Measurements from ENCODE around the gene PDHA1. TPM values are rescaled to one million over a fixed set of nuclear protein-coding genes. Genes with fewer than 3 reads are reported as not detected.
A peak's percentile ranks its signal among the peaks of the same experiment; 100 is the strongest.

The PDHA1 gene
- total RNA-seq: 77.6 and 147 TPM in 2 replicates

DNA sequence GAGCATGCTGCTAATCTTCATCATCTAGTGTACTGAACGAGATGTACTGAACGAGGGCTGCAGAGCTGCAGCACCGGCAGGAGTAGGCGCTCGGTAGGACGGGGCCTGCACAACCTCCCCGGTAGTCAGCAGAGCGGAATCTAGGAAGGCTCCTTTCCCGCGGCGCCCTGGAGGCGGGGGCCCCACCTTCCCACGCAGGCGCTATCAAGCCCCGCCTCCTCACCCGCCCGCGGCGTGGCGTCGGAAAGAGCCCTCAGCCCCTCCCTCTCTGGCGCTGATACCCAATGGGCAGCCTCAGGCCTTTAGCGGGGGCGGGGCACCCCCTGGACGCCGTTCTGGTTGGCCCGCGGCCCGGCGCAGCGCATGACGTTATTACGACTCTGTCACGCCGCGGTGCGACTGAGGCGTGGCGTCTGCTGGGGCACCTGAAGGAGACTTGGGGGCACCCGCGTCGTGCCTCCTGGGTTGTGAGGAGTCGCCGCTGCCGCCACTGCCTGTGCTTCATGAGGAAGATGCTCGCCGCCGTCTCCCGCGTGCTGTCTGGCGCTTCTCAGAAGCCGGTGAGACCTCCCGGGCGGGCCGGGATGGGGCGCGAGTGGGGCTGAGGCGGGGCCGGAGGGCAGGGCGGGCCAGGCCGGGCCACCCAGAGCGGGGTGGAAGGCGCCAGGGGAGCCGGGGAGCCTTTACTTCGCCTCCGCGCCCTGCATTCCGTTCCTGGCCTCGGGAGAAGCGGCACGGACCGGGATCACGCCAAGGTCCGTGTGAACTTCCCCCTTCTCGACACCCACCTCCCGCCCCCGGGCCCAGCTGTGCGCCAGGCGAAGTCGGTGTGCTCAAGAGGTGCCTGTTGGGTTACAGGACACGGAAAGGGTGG, at the start of gene PDHA1:
PDHA1 (plus strand) TSS at position 393 of the 874 bp plus-strand sequence; CDS start at position 504, 111 bp downstream.
- H3K4me3 ChIP-seq (ENCODE audit: low read depth, low read length): peak within 1 kb of the TSS; percentile 77
- DNase-seq (ENCODE audit: low read depth): no peak
- TF ChIP-seq, protein P1, sequence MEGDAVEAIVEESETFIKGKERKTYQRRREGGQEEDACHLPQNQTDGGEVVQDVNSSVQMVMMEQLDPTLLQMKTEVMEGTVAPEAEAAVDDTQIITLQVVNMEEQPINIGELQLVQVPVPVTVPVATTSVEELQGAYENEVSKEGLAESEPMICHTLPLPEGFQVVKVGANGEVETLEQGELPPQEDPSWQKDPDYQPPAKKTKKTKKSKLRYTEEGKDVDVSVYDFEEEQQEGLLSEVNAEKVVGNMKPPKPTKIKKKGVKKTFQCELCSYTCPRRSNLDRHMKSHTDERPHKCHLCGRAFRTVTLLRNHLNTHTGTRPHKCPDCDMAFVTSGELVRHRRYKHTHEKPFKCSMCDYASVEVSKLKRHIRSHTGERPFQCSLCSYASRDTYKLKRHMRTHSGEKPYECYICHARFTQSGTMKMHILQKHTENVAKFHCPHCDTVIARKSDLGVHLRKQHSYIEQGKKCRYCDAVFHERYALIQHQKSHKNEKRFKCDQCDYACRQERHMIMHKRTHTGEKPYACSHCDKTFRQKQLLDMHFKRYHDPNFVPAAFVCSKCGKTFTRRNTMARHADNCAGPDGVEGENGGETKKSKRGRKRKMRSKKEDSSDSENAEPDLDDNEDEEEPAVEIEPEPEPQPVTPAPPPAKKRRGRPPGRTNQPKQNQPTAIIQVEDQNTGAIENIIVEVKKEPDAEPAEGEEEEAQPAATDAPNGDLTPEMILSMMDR (conservative IDR thresholded peaks at IDR 0.05; ENCODE audit: low read depth, low read length): no peak

DNA sequence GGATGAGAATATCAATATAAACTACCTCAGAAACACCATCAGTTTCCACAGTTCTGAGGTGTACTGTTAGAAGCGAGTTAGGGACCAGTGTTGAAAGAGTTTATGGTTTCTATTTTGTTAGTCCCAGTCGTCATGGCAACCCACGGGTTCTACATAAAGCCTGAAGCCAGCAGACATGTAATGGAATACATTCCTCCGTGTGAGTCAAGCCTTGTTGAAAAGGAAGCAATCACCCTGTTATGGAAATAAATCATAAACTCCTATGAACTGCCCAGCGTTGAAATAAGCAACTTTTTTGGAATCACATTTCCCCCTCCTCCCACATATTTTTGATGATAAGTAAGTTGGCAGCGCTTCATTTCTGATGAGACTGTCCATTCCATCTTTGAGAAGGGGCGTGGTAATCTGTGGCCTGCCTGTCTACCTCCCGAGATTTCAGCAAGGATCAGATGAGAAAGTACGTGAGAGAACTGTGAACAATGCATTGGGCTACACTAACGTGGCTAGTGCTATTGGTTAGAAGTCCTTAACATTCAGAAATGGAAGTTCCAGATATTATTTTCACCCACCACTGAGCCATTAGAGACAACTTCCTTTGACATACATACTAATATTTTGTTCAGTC, 40.4 kb upstream of the PDHA1 start:
- TF ChIP-seq, protein P1 (conservative IDR thresholded peaks at IDR 0.05; ENCODE audit: low read depth, low read length): no peak
- DNase-seq (ENCODE audit: low read depth): no peak
- H3K4me3 ChIP-seq (ENCODE audit: low read depth, low read length): no peak overlapping the region

DNA sequence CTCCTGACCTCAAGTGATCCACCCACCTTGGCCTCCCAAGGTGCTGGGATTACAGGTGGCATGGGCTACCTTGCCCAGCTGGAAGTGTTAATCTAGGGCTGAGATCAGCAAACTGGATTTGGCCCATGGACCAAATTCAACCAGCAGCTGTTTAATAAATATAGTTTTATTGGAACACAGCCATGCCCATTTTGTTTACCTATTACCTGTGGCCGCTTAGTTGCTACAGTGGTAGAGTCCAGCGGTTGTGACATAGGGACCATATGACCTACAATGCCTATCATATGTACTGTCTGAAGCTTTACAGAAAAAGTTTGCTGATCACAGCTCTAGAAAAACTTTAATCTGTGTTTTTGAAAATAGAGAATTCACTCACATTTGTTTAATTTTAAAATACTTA, 17.2 kb upstream of the PDHA1 start:
- DNase-seq (ENCODE audit: low read depth): no peak
- TF ChIP-seq, protein P1 (conservative IDR thresholded peaks at IDR 0.05; ENCODE audit: low read depth, low read length): no peak
- no peak overlapping the region for H3K4me3 ChIP-seq (ENCODE audit: low read depth, low read length)

DNA sequence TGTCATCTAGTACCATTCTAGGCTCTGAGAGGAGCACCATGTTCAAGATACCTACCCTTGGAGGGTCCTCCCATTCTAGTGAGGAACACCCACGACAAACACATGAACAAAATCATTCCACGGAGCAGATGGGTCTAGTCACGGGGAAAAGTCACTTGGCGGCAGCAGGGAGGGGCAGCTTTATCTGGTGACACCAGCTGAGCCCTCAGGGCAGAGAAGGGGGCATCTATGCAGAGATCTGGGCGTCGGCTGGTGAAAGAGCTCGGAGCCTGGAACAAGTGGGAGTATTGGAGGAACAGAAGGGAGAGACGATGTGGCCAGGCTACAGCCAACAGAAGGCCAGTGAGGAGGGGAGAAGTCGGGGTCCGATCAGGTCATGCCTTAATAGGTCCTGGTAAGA, 11.9 kb upstream of the PDHA1 start:
- TF ChIP-seq, protein P1 (conservative IDR thresholded peaks at IDR 0.05; ENCODE audit: low read depth, low read length): no peak
- no peak overlapping the region for H3K4me3 ChIP-seq (ENCODE audit: low read depth, low read length)
- DNase-seq (ENCODE audit: low read depth): no peak

DNA sequence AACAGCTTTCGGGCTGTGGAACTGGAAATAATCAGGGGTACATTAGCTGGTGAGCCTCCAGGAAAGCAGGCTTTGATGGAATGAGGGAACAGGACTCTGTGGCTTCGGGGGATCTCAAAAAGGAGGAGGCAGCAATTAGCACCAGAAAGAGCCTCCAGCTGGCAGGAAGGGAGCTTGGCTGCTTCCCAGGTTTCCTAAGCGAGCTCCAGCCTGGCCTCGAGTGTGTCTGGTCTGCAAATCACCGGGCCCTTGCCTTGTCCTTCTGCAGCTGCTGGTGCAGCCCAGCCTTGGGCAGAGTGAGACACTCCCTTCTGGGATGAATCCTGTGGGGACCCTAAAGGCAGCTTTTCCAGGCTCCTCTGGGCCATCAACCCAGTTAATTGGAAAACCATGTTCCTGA, 10.7 kb upstream of the PDHA1 start:
- H3K4me3 ChIP-seq (ENCODE audit: low read depth, low read length): no peak overlapping the region
- TF ChIP-seq, protein P1 (conservative IDR thresholded peaks at IDR 0.05; ENCODE audit: low read depth, low read length): no peak
- DNase-seq (ENCODE audit: low read depth): no peak

DNA sequence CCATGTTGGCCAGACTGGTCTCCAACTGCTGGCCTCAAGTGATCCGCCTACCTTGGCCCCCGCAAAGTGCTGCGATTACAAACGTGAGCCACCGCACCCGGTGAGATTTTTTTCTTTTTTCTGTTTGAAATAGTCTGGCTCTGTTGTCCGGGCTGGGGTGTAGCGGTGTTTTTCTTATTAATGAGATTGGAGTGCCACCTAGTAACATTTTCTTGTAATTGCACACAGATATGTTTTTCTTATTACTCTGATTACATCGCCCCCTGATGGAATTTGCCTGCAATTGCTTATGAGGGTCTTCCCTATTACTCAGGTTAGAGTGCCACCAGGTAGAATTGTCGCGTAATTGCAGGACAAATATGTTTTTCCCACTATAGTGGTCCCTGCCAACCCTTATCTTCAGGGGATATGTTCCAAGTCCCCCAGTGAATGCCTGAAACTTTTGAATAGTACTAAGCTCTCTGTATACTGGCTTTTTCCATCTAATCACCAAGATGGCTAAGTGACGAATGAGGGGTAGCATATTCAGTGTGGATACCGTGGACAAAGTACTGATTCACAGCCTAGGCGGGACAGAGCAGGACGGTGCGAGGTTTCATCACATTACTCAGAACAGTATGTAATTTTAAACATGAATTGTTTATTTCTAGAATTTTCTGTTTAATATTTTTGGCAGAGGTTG, 8.6 kb upstream of the PDHA1 start:
- TF ChIP-seq, protein P1 (conservative IDR thresholded peaks at IDR 0.05; ENCODE audit: low read depth, low read length): peak; percentile 43
- no peak for DNase-seq (ENCODE audit: low read depth)
- no peak overlapping the region for H3K4me3 ChIP-seq (ENCODE audit: low read depth, low read length)

All from epithelial cell of proximal tubule (primary cell).